ENCODE measurements around the gene ZNRF3. TPM values are rescaled to one million over a fixed set of nuclear protein-coding genes. Genes with fewer than 3 reads are reported as not detected.
A peak's percentile ranks its signal among the peaks of the same experiment; 100 is the strongest.

Gene ZNRF3
- polyA plus RNA-seq (2012; rRNA removed) = 2.9 and 4.2 TPM in 2 replicates
- 3.2 and 3.9 TPM in 2 replicates for polyA plus RNA-seq (2012; cell fraction: cytosol; rRNA removed)
- polyA plus RNA-seq (2012; cell fraction: nucleus; rRNA removed) = 4.7 and 4.8 TPM in 2 replicates

DNA sequence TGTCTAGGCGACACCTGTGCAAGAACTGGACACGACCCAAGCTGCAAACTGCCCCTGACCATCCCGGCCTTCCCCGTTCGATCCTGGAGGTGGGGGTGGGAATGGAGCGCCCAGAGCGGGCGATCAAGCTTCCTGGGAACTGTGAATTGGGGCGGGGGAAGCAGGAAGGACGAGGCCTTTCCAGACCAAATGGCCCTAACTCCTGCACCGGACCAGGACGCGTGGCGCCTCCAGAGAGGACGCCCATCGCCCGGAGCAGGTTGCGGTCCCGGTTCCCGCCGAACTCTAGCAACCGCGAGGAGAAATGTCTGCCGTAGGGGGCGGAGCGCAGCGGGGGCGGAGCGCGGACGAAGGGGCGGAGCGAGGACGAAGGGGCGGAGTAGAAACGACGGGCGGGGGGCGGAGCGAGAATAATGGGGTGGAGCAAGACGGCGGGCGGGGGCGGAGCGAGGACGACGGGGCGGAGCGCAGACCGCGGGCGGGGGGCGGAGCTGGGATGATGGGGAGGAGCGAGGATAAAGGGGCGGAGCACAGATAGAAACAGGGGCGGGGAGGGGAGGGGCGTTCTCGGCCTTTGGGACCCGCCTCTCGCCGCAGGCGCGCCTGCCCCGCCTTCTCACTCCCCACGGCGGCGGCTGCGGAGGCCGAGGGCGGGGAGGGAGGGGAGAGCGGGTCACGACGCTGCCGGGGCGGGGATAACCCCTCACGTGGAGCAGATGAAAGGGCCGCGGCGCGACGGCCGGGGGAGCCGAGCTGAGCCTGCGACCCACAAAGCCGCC, at the start of gene ZNRF3:
Gene ZNRF3 (plus strand): TSS at position 695 of the 779 bp plus-strand sequence. CDS start 195 bp downstream, outside the sequence.
- Histone ChIP-seq H3K9me3 (no peaks in the 10 kb centered on the region), H2AFZ (ENCODE audit: low read depth) (peak within 1 kb of the TSS; percentile 99), H3K9me2 (no peaks in the 10 kb centered on the region), H3K79me2 (ENCODE audit: insufficient read depth) (peaks cover 38% of the 10 kb centered on the region), H3K27me3 (ENCODE audit: insufficient read depth) (no peaks in the 10 kb centered on the region), H3K4me2 (peak within 1 kb of the TSS; percentile 99), H3K9ac (peak within 1 kb of the TSS; percentile 75; the same call in 1 of the 2 replicates), H3K27ac (ENCODE audit: low read depth in 2 of 2, low read length in 1 of 2) (peak within 1 kb of the TSS; percentile 40 to 60; a peak in 3 of 4 replicates), H4K20me1 (ENCODE audit: insufficient read depth) (peaks cover 38% of the 10 kb centered on the region), H3K4me1 (ENCODE audit: control insufficient read depth in 1 of 2, insufficient read depth in 2 of 2, low read depth in 1 of 2, low read length in 1 of 2) (peaks cover 14 to 17% of the 10 kb centered on the region in 2 experiments; a peak in 3 of 4 replicates), H3K36me3 (replicated peaks in 1 of 2; ENCODE audit: control insufficient read depth in 1 of 2, insufficient read depth in 2 of 2, low read length in 1 of 2) (no peaks in the 10 kb centered on the region), H3F3A (replicated peaks; ENCODE audit: insufficient read depth) (peaks cover 5% of the 10 kb centered on the region), H3K4me3 (ENCODE audit: low read depth in 2 of 2, low read length in 1 of 2) (peak within 1 kb of the TSS; percentile 63 to 86)
- WGBS (ENCODE audit: low lambda C conversion rate) = 2% methylated on average over 51 of the region's 85 CpGs
- ChIA-PET CTCF (interaction anchor here (0.7 to 2.5 kb wide), 10 partner anchors 9 to 283 kb away, joined by 3 to 15 read pairs (median 4); no protein-coding TSS in a partner anchor), POLR2A (interaction anchor here (0.7 to 1.0 kb wide), 3 partner anchors 148 to 970 kb away, joined by 3 read pairs; no protein-coding TSS in a partner anchor)
- peak; percentile 97 for DNase-seq
- TF ChIP-seq NFIC (IDR thresholded peaks at IDR 0.05; ENCODE audit: borderline replicate concordance) = no peak
- TF ChIP-seq MXI1 (IDR thresholded peaks at IDR 0.05; ENCODE audit: low read depth, low read length) = peak; percentile 44; the same call in 1 of the 2 replicates
- TF ChIP-seq JUND (IDR thresholded peaks at IDR 0.05) = no peak
- TF ChIP-seq, protein P1, sequence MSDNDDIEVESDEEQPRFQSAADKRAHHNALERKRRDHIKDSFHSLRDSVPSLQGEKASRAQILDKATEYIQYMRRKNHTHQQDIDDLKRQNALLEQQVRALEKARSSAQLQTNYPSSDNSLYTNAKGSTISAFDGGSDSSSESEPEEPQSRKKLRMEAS (IDR thresholded peaks at IDR 0.05; ENCODE audit: low read depth) = peak; percentile 80
- TF ChIP-seq TCF12 (IDR thresholded peaks at IDR 0.05) = no peak
- peak; percentile 72 for TF ChIP-seq TAF1 (IDR thresholded peaks at IDR 0.05; ENCODE audit: borderline replicate concordance, low read depth, low read length)
- peak; percentile 72 for TF ChIP-seq YY1 (IDR thresholded peaks at IDR 0.05; ENCODE audit: low read depth)
- TF ChIP-seq, protein P2, sequence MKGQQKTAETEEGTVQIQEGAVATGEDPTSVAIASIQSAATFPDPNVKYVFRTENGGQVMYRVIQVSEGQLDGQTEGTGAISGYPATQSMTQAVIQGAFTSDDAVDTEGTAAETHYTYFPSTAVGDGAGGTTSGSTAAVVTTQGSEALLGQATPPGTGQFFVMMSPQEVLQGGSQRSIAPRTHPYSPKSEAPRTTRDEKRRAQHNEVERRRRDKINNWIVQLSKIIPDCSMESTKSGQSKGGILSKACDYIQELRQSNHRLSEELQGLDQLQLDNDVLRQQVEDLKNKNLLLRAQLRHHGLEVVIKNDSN (IDR thresholded peaks at IDR 0.05; ENCODE audit: borderline replicate concordance, low read depth) = peak; percentile 83; the same call in 1 of the 2 replicates
- TF ChIP-seq, protein P3, sequence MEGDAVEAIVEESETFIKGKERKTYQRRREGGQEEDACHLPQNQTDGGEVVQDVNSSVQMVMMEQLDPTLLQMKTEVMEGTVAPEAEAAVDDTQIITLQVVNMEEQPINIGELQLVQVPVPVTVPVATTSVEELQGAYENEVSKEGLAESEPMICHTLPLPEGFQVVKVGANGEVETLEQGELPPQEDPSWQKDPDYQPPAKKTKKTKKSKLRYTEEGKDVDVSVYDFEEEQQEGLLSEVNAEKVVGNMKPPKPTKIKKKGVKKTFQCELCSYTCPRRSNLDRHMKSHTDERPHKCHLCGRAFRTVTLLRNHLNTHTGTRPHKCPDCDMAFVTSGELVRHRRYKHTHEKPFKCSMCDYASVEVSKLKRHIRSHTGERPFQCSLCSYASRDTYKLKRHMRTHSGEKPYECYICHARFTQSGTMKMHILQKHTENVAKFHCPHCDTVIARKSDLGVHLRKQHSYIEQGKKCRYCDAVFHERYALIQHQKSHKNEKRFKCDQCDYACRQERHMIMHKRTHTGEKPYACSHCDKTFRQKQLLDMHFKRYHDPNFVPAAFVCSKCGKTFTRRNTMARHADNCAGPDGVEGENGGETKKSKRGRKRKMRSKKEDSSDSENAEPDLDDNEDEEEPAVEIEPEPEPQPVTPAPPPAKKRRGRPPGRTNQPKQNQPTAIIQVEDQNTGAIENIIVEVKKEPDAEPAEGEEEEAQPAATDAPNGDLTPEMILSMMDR (IDR thresholded peaks at IDR 0.05) = no peak
- TF ChIP-seq POLR2AphosphoS5 (IDR thresholded peaks at IDR 0.05; ENCODE audit: low read depth, low read length) = peak; percentile 83
- TF ChIP-seq, protein P4, sequence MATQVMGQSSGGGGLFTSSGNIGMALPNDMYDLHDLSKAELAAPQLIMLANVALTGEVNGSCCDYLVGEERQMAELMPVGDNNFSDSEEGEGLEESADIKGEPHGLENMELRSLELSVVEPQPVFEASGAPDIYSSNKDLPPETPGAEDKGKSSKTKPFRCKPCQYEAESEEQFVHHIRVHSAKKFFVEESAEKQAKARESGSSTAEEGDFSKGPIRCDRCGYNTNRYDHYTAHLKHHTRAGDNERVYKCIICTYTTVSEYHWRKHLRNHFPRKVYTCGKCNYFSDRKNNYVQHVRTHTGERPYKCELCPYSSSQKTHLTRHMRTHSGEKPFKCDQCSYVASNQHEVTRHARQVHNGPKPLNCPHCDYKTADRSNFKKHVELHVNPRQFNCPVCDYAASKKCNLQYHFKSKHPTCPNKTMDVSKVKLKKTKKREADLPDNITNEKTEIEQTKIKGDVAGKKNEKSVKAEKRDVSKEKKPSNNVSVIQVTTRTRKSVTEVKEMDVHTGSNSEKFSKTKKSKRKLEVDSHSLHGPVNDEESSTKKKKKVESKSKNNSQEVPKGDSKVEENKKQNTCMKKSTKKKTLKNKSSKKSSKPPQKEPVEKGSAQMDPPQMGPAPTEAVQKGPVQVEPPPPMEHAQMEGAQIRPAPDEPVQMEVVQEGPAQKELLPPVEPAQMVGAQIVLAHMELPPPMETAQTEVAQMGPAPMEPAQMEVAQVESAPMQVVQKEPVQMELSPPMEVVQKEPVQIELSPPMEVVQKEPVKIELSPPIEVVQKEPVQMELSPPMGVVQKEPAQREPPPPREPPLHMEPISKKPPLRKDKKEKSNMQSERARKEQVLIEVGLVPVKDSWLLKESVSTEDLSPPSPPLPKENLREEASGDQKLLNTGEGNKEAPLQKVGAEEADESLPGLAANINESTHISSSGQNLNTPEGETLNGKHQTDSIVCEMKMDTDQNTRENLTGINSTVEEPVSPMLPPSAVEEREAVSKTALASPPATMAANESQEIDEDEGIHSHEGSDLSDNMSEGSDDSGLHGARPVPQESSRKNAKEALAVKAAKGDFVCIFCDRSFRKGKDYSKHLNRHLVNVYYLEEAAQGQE (IDR thresholded peaks at IDR 0.05; ENCODE audit: low read depth, low read length) = 0 out of 2 replicates have a peak, but pooled peaks have one; percentile 28
- TF ChIP-seq, protein P5, sequence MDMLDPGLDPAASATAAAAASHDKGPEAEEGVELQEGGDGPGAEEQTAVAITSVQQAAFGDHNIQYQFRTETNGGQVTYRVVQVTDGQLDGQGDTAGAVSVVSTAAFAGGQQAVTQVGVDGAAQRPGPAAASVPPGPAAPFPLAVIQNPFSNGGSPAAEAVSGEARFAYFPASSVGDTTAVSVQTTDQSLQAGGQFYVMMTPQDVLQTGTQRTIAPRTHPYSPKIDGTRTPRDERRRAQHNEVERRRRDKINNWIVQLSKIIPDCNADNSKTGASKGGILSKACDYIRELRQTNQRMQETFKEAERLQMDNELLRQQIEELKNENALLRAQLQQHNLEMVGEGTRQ (IDR thresholded peaks at IDR 0.05; ENCODE audit: borderline replicate concordance, low read depth, low read length) = peak; percentile 37; the same call in 1 of the 2 replicates

All from SK-N-SH (cell line).